Measurements from ENCODE around the gene LYPD3. TPM values are rescaled to one million over a fixed set of nuclear protein-coding genes. Genes with fewer than 3 reads are reported as not detected.
"Not testable (repeated sequence)": the region's sequence is repeated elsewhere in the genome, so short reads cannot be mapped to it uniquely, and the experiment has no call there.

LYPD3 gene
- total and polyA plus RNA-seq, 11 donors: 0.08 to 0.77 (median 0.37) TPM; not detected in 4

DNA sequence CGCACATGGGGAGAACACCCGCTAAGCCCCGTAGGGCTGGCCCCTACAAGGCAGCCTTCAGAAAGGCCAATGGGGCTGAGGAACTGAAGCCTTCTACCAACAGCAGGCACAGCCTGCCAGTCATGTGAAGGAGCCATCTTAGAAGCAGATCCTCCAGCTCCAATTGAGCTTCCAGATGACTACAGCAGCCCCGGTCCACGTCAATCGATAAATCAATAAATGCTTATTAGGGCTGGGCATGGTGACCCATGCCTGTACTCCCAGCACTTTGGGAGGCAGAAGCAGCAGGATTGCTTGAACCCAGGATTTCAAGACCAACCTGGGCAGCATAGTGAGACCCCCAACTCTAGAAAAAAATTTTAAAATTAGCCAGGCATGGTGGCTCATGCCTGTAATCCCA lies 27.7 kb downstream of the LYPD3 start:
- no peak for ATAC-seq
- no peaks in the 10 kb centered on the region for H3K27me3 ChIP-seq
- TF ChIP-seq POLR2A (IDR thresholded peaks at IDR 0.05): no peak
- TF ChIP-seq CTCF (IDR thresholded peaks at IDR 0.05): no peak
- H3K4me3 ChIP-seq: no peak overlapping the region
- peaks cover 0 to 26% (median 8%) of the 10 kb centered on the region in 12 donors for H3K4me1 ChIP-seq
- H3K9me3 ChIP-seq: no peaks in the 10 kb centered on the region
- DNase-seq: no peak
- peak overlapping the region in 6 of 12 donors; percentile 37 to 82 (median 74) for H3K27ac ChIP-seq
- H3K36me3 ChIP-seq: no peaks in the 10 kb centered on the region
- intact Hi-C loops (cut with DNase I): no loop called here
- 85 to 96% (median 94%) methylated on average over 6 of the region's 6 CpGs for WGBS, 4 donors

- not testable (repeated sequence) for ATAC-seq
Measured at GRCh38 chr19:43437284-43437683, 28.1 kb downstream of the LYPD3 start.

DNA sequence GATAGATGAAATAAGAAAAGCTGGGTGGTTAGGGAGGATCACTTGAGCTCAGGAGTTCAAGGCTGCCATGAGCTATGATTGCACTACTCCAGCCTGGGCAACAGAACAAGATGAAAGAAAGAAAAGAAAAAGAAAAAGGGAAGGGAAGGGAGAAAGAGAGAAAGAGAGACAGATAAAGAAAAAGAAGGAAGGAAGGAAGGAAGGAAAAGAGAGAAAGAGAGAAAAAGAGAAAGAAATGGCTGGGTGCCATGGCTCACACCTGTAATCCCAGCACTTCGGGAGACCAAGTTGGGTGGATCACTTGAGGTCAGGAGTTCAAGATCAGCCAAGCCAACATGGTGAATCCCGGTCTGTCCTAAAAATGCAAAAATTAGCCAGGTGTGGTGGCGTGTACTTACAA lies 29.6 kb downstream of the LYPD3 start:
- H3K27ac ChIP-seq: no peak overlapping the region
- H3K4me3 ChIP-seq: no peak overlapping the region
- TF ChIP-seq CTCF (IDR thresholded peaks at IDR 0.05): no peak
- no peak for TF ChIP-seq POLR2A (IDR thresholded peaks at IDR 0.05)
- ATAC-seq: no peak
- WGBS, 4 donors: 77 to 91% (median 86%) methylated on average over 3 of the region's 3 CpGs
- no peaks in the 10 kb centered on the region for H3K27me3 ChIP-seq
- intact Hi-C loops (cut with DNase I): no loop called here
- H3K9me3 ChIP-seq: no peaks in the 10 kb centered on the region
- peaks cover 0 to 26% (median 8%) of the 10 kb centered on the region in 12 donors for H3K4me1 ChIP-seq
- no peaks in the 10 kb centered on the region for H3K36me3 ChIP-seq
- no peak for DNase-seq

More at GRCh38 chr19:43437284-43437683, 28.1 kb downstream of the LYPD3 start:
- intact Hi-C loops (cut with DNase I); H3K36me3 ChIP-seq; H3K27ac ChIP-seq; DNase-seq; H3K9me3 ChIP-seq; H3K4me3 ChIP-seq; H3K27me3 ChIP-seq: not testable (repeated sequence)
- 88 to 91% (median 90%) methylated on average over 11 of the region's 11 CpGs for WGBS, 4 donors
- H3K4me1 ChIP-seq: peaks cover 0 to 26% (median 8%) of the 10 kb centered on the region in 12 donors

- Histone ChIP-seq H3K4me1 (peaks cover 0 to 19% (median 2%) of the 10 kb centered on the region in 12 donors), H3K9me3 (no peaks in the 10 kb centered on the region), H3K4me3 (no peak overlapping the region), H3K27me3 (no peaks in the 10 kb centered on the region), H3K27ac (no peak overlapping the region), H3K36me3 (no peaks in the 10 kb centered on the region)
- intact Hi-C loops (cut with DNase I): no loop called here
- WGBS, 4 donors: 86 to 93% (median 89%) methylated on average over 6 of the region's 6 CpGs
- DNase-seq (no peak), ATAC-seq (no peak)
- TF ChIP-seq POLR2A (IDR thresholded peaks at IDR 0.05) (no peak), CTCF (IDR thresholded peaks at IDR 0.05) (no peak)
Measured at GRCh38 chr19:43433689-43434088, 31.7 kb downstream of the LYPD3 start.

DNA sequence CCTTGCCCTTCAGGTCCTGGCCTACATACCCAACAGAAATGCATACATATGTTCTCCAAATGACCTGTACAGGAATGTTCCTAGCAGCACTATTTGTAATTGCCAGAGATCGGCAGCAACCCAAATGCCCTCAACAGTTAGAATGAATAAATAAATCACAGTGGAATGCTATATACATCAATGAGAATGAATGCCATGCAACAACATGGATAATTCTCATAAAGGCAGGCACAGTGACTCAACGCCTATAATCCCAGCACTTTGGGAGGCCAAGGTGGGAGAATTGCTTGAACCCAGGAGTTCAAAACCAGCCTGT lies 32.1 kb downstream of the LYPD3 start:
- Histone ChIP-seq H3K27ac (no peak overlapping the region), H3K36me3 (no peaks in the 10 kb centered on the region), H3K9me3 (no peaks in the 10 kb centered on the region), H3K27me3 (no peaks in the 10 kb centered on the region), H3K4me3 (no peak overlapping the region), H3K4me1 (peaks cover 0 to 16% (median 0%) of the 10 kb centered on the region in 12 donors)
- intact Hi-C loops (cut with DNase I): no loop called here
- 94 to 100% (median 96%) methylated on average over 2 of the region's 2 CpGs for WGBS, 4 donors
- DNase-seq (no peak), ATAC-seq (no peak)
- TF ChIP-seq CTCF (IDR thresholded peaks at IDR 0.05) (no peak), POLR2A (IDR thresholded peaks at IDR 0.05) (no peak)
